ENCODE results near the gene GRM1. TPM values are rescaled to one million over a fixed set of nuclear protein-coding genes. Genes with fewer than 3 reads are reported as not detected.

GRM1 gene
- not detected for total RNA-seq (2021; fragmentation: NEBNext Ultra II Directional; extraction: Animal tissue kit (Norgen Biotek cat#: 25700))
- long read RNA-seq, result 0 reads

DNA sequence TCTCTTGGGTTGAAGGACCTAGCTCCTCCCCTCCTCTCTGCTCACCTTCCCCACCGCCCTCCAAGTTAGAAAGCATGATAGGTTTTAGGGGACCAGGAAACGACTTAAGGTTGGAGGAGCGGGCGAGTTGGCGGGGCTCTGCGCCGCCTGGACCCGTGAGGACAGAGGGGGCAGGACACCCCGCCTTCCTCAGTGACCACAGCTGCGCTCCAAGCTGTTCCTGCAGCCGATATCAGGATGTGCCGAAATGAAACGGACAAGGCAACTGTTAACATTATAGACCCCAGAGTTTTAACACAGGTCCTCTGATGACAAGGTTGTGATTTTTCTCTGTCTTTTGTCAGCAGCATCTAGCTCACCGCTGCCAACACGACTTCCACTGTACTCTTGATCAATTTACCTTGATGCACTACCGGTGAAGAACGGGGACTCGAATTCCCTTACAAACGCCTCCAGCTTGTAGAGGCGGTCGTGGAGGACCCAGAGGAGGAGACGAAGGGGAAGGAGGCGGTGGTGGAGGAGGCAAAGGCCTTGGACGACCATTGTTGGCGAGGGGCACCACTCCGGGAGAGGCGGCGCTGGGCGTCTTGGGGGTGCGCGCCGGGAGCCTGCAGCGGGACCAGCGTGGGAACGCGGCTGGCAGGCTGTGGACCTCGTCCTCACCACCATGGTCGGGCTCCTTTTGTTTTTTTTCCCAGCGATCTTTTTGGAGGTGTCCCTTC is at the start of gene GRM1:
Gene GRM1, plus strand, starts transcription at position 212 of the 722 bp plus-strand sequence. Its CDS starts 456 bp downstream, at position 668.
- TF ChIP-seq, protein P1, sequence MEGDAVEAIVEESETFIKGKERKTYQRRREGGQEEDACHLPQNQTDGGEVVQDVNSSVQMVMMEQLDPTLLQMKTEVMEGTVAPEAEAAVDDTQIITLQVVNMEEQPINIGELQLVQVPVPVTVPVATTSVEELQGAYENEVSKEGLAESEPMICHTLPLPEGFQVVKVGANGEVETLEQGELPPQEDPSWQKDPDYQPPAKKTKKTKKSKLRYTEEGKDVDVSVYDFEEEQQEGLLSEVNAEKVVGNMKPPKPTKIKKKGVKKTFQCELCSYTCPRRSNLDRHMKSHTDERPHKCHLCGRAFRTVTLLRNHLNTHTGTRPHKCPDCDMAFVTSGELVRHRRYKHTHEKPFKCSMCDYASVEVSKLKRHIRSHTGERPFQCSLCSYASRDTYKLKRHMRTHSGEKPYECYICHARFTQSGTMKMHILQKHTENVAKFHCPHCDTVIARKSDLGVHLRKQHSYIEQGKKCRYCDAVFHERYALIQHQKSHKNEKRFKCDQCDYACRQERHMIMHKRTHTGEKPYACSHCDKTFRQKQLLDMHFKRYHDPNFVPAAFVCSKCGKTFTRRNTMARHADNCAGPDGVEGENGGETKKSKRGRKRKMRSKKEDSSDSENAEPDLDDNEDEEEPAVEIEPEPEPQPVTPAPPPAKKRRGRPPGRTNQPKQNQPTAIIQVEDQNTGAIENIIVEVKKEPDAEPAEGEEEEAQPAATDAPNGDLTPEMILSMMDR (IDR thresholded peaks at IDR 0.05), result no peak
- Mint-ChIP-seq H3K9me3 (peaks cover 4% of the 10 kb centered on the region; the same call in 1 of the 2 replicates), H3K27ac (no peak within 1 kb of the TSS), H3K4me3 (no peak within 1 kb of the TSS), H3K4me1 (ENCODE audit: low read depth) (no peaks in the 10 kb centered on the region), H3K36me3 (ENCODE audit: low read depth) (no peaks in the 10 kb centered on the region), H3K27me3 (ENCODE audit: insufficient read depth) (peaks cover under 1% of the 10 kb centered on the region)
- DNase-seq, result no peak

DNA sequence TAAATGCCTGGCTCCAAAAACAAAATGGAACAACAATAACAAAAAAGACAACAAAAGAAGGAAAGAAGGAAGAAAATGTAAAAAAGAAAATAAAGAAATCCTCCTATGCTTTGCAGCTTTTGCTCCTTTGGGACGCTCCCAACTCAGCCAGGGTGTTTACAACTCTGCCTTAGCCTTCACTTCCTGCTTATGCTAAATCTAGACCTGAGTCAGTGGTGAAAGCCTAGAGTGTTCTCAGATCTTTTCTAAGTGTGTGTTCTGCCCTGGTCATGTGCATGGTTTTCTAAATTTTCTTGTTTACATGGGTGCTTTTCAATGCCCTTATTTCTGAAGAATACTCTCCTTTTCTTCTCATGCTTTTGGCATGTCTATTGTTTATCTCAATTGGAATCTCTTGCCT is 19.5 kb upstream of the GRM1 start:
- Mint-ChIP-seq H3K4me1 (ENCODE audit: low read depth) (no peaks in the 10 kb centered on the region), H3K27me3 (ENCODE audit: insufficient read depth) (no peaks in the 10 kb centered on the region), H3K27ac (no peak overlapping the region), H3K4me3 (no peak overlapping the region), H3K9me3 (peaks cover 32% of the 10 kb centered on the region), H3K36me3 (ENCODE audit: low read depth) (peaks cover 7% of the 10 kb centered on the region; the same call in 1 of the 2 replicates)
- no peak for DNase-seq
- TF ChIP-seq, protein P1 (IDR thresholded peaks at IDR 0.05), result no peak

DNA sequence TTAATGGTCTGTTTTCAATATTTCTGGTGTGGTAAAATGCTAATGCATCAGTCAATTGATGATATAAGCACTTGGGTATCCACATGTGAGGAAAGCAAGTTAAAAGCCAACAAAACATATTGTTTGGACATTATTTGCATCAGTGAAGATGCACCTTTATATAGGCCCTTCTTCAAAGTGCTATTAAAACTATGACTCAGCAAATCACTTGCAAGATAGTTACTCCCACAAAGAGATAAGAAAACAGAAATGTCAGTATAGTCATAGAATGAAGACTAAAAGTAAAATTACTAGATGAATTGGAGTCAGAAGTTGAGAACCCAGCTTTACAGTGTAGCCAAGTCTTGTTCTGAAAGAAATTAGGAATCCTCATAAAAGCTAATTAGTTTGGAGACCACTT is 14.6 kb upstream of the GRM1 start:
- H3K27me3 Mint-ChIP-seq (ENCODE audit: insufficient read depth), result no peaks in the 10 kb centered on the region

DNA sequence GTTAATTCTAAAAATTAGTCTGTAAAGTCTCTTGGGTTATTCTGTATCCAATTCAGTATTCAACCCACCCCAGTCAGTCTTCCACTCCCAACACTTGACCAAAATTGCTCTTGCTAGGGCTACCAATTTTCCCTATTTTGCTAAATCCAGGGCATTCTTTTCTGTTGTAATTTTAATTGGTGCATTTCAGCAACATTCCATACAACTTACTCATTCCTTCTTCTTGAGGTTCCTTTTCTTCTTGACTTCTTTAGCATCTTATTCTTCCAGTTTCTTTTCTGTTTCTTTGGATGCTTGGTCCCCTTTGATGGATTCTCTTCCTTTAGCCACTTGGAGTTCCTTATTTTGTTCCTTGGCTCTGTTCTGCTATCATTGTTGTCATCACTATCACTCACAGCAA is 11.2 kb upstream of the GRM1 start:
- Mint-ChIP-seq H3K4me3 (no peak overlapping the region), H3K9me3 (peaks cover 15% of the 10 kb centered on the region), H3K27me3 (ENCODE audit: insufficient read depth) (no peaks in the 10 kb centered on the region), H3K27ac (no peak overlapping the region), H3K36me3 (ENCODE audit: low read depth) (no peaks in the 10 kb centered on the region), H3K4me1 (ENCODE audit: low read depth) (no peaks in the 10 kb centered on the region)
- no peak for DNase-seq
- TF ChIP-seq, protein P1 (IDR thresholded peaks at IDR 0.05), result no peak

More for the DNA sequence above, 14.6 kb upstream of the GRM1 start:
- H3K27ac Mint-ChIP-seq, result no peak overlapping the region
- H3K36me3 Mint-ChIP-seq (ENCODE audit: low read depth), result peaks cover 3% of the 10 kb centered on the region; the same call in 1 of the 2 replicates
- no peak overlapping the region for H3K4me3 Mint-ChIP-seq
- H3K4me1 Mint-ChIP-seq (ENCODE audit: low read depth), result no peaks in the 10 kb centered on the region
- peaks cover 34% of the 10 kb centered on the region for H3K9me3 Mint-ChIP-seq
- TF ChIP-seq, protein P1 (IDR thresholded peaks at IDR 0.05), result no peak
- DNase-seq, result no peak

DNA sequence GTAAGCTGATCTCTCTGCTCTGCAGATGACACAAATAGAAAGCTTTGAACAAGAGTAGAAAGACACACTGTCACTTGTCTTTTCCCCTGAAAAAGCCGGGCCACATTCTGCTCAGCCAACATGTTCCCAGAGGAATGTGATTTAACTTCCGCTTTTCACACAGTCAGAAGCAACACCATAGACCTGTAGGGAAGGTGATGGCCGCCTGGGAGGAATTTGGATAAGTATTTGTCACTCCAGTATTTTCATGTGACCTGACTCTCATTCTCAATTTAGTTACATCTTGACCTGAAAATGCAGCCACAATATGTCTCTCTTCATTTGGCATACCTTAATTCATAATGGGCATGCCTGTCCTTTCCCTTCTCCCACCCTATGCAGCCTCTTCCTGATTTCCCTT is 2.0 kb upstream of the GRM1 start:
- DNase-seq, result no peak
- peaks cover 10% of the 10 kb centered on the region for H3K9me3 Mint-ChIP-seq
- no peak overlapping the region for H3K4me3 Mint-ChIP-seq
- H3K27ac Mint-ChIP-seq, result no peak overlapping the region
- H3K36me3 Mint-ChIP-seq (ENCODE audit: low read depth), result no peaks in the 10 kb centered on the region
- H3K4me1 Mint-ChIP-seq (ENCODE audit: low read depth), result no peaks in the 10 kb centered on the region
- peaks cover 1% of the 10 kb centered on the region for H3K27me3 Mint-ChIP-seq (ENCODE audit: insufficient read depth)
- TF ChIP-seq, protein P1 (IDR thresholded peaks at IDR 0.05), result no peak

Measured in HFFc6 (cell line).